Thoracic aorta (tissue), 2 donors: ENCODE measurements around the gene URB1. TPM values are rescaled to one million over a fixed set of nuclear protein-coding genes. Genes with fewer than 3 reads are reported as not detected.

Experiments used
- ATAC-seq: fragments of 150-250 bp; one replicate; pipeline ENCODE4 v1.8.0; 2017; ENCODE audit warnings: low read depth; ENCODE audit not compliant: insufficient number of reproducible peaks, low FRiP score
- DNase-seq: peaks from one replicate; pipeline ENCODE4 v3.0.0-alpha.2; 2020; ENCODE audit warnings: low spot score
- H3K27ac ChIP-seq, 2 donors: fragments of 200-600 bp; sonication (generic); 1 replicate in 1 of 2; 2 replicates in 1 of 2; pipeline ENCODE4 v1.5.1; 2016; ENCODE audit warnings: mild to moderate bottlenecking in 2 of 2, moderate library complexity in 2 of 2
- H3K27me3 ChIP-seq: fragments of 200-600 bp; sonication (generic); replicated peaks from 2 replicates; pipeline ENCODE4 v1.6.0; 2016; ENCODE audit warnings: mild to moderate bottlenecking; ENCODE audit not compliant: insufficient read depth
- H3K36me3 ChIP-seq: fragments of 200-600 bp; sonication (generic); one replicate; pipeline ENCODE4 v1.5.1; 2016
- H3K4me1 ChIP-seq, 2 donors: fragments of 200-600 bp; sonication (generic); 1 replicate in 1 of 2; 2 replicates in 1 of 2; pipeline versions ENCODE4 v1.5.1 to v1.6.0; 2016; ENCODE audit warnings: low read depth in 2 of 2, mild to moderate bottlenecking in 1 of 2; ENCODE audit not compliant: control insufficient read depth in 1 of 2
- H3K4me3 ChIP-seq: fragments of 200-600 bp; sonication (generic); 2 replicates; pipeline ENCODE4 v1.5.1; 2016; ENCODE audit warnings: mild to moderate bottlenecking
- H3K9me3 ChIP-seq: fragments of 200-600 bp; sonication (generic); 2 replicates; pipeline ENCODE4 v1.5.1; 2016
- CTCF ChIP-seq: fragments of 200-600 bp; sonication (generic); IDR thresholded peaks from one replicate; pipeline ENCODE4 v1.5.1; 2019; ENCODE audit warnings: antibody characterized with exemption
- total RNA-seq, 2 donors: library from RNA; depleted of rRNA; stranded (reverse); fragments of >200 nt; gene quantifications; one replicate each; pipeline versions ENCODE4 v1.1.0 to v1.2.3, GENCODE V29; 2016

Gene URB1
- total RNA-seq, 2 donors from 2014 or later: 35.1 to 64.8 TPM

DNA sequence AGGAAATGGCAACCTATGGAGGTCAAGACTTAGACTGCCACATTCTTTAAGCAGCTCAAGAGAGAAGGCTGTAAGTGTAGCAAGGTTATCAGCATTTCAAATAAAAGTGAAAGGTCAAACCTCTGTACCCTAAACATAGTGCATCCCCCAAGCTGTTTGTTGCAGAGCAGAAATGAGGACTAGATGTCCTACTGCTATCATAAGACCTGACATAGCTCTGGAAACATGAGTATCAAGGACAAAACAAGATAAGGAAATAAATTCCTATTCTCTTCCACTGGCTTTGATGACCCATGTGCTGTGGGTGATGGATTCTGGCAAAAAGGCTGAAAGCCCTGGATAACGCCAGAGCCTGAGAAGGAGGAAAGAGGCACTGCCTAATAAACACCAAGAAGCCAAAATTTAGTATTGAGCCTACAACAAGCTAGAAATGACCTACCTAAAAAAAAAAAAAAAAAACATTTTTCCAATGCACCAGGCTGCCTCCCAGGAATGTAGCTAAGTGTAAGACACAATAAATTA lies 35.9 kb downstream of the URB1 start:
- no peak for TF ChIP-seq CTCF
- H3K36me3 ChIP-seq: peaks cover 88% of the 10 kb centered on the region
- no peak for DNase-seq
- no peaks in the 10 kb centered on the region for H3K4me1 ChIP-seq
- H3K9me3 ChIP-seq: no peaks in the 10 kb centered on the region
- no peak overlapping the region for H3K4me3 ChIP-seq
- no peaks in the 10 kb centered on the region for H3K27me3 ChIP-seq
- no peak for ATAC-seq
- H3K27ac ChIP-seq: no peak overlapping the region

- no peak overlapping the region for H3K27ac ChIP-seq
- H3K4me3 ChIP-seq: no peak overlapping the region
- DNase-seq: no peak
- TF ChIP-seq CTCF: no peak
- no peaks in the 10 kb centered on the region for H3K27me3 ChIP-seq
- ATAC-seq: no peak
- peaks cover 92% of the 10 kb centered on the region for H3K36me3 ChIP-seq
- H3K9me3 ChIP-seq: no peaks in the 10 kb centered on the region
- no peaks in the 10 kb centered on the region for H3K4me1 ChIP-seq
These were observed 39.7 kb downstream of the URB1 start for GRCh38 chr21:32353002-32353711.

DNA sequence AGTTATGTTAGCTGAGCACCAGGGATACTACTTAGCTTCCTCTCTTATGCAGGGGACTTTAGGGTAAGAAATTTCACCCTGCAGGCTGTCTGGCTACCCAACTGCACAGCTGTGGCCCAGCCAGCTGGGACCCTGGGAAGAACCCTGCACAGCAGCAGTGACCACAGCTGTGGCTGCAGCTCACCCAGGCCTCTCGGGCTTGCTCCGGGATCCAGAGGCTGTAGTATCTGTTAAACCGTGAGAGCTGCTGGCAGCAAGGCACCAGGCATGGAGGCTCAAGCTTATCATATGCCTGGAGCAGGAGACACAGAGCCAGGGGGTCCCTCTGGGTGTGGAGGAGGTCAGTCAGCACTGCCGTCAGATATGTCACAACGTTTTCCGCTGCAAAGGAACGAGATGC lies 40.3 kb downstream of the URB1 start:
- Histone ChIP-seq H3K4me1 (no peaks in the 10 kb centered on the region), H3K27ac (no peak overlapping the region), H3K4me3 (no peak overlapping the region), H3K36me3 (peaks cover 94% of the 10 kb centered on the region), H3K27me3 (no peaks in the 10 kb centered on the region), H3K9me3 (no peaks in the 10 kb centered on the region)
- no peak for TF ChIP-seq CTCF
- no peak for ATAC-seq
- no peak for DNase-seq

GRCh38 chr21:32351428-32351827 lies 41.4 kb downstream of the URB1 start:
- ATAC-seq: no peak
- H3K4me3 ChIP-seq: no peak overlapping the region
- no peaks in the 10 kb centered on the region for H3K4me1 ChIP-seq
- TF ChIP-seq CTCF: no peak
- peaks cover 97% of the 10 kb centered on the region for H3K36me3 ChIP-seq
- H3K27ac ChIP-seq: no peak overlapping the region
- H3K9me3 ChIP-seq: no peaks in the 10 kb centered on the region
- DNase-seq: no peak
- H3K27me3 ChIP-seq: no peaks in the 10 kb centered on the region

DNA sequence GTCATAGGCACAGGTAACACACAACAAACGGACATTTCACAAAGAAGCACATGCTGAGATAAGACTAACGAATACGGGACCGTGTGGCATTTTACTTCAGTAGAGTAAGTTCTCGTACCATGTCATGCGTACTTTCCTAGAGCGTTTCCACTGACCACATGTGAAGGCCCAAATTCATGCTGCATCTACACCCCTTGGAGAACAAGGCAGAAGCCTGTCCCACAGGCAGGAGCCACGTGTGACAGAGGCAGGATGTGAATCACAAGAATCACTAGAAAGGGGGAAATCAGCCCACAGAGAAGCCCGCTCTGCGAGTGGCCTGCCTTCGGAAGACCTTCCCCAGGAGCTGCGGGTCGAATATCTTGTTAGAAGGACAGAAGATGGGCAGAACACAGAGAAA lies 41.8 kb downstream of the URB1 start:
- Histone ChIP-seq H3K36me3 (peaks cover 97% of the 10 kb centered on the region), H3K4me3 (no peak overlapping the region), H3K4me1 (no peaks in the 10 kb centered on the region), H3K9me3 (no peaks in the 10 kb centered on the region), H3K27me3 (no peaks in the 10 kb centered on the region), H3K27ac (no peak overlapping the region)
- no peak for ATAC-seq
- no peak for DNase-seq
- TF ChIP-seq CTCF: no peak
